ENCODE measurements around the gene SNCAIP. TPM values are rescaled to one million over a fixed set of nuclear protein-coding genes. Genes with fewer than 3 reads are reported as not detected.

Gene SNCAIP
- total RNA-seq, 4 donors from 2014 or later = 2.4 to 6.5 (median 4.0) TPM

- Histone ChIP-seq H3K27me3 (no peaks in the 10 kb centered on the region), H3K4me3 (no peak overlapping the region), H3K36me3 (no peaks in the 10 kb centered on the region), H3K9me3 (no peaks in the 10 kb centered on the region), H3K27ac (no peak overlapping the region), H3K4me1 (peaks cover 3% of the 10 kb centered on the region)
- no peak for TF ChIP-seq POLR2AphosphoS5 (IDR thresholded peaks at IDR 0.05)
- TF ChIP-seq EP300 (IDR thresholded peaks at IDR 0.05) = no peak
- no peak for TF ChIP-seq POLR2A (IDR thresholded peaks at IDR 0.05)
- TF ChIP-seq CTCF (IDR thresholded peaks at IDR 0.05) = no peak
- no peak for DNase-seq (ENCODE audit: low spot score in 2 of 2)
- 66% methylated on average over 2 of the region's 2 CpGs for WGBS
Observed at GRCh38 chr5:122304471-122305215, 7.4 kb upstream of the SNCAIP start.

DNA sequence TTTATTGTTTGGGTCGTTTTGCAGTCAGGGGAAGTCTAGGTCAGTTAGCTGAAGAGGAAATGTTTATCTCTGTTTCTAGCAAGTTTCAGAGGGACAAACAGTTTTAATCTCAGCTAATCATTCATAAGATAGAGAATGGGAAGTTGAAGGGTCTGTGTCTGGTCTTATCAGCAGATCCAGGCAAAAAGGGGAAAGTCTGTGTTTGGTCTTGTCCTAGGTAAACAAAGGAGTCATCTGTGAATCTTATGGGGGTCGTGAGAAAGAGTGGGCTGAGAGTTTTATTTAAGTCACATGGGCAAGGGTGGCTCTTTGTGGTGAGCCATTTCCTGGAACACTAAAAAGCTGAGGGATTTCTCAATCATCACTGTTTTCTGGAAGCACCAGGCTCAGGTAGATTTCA, 5.6 kb upstream of the SNCAIP start:
- Histone ChIP-seq H3K9me3 (no peaks in the 10 kb centered on the region), H3K27ac (no peak overlapping the region), H3K36me3 (no peaks in the 10 kb centered on the region), H3K27me3 (no peaks in the 10 kb centered on the region), H3K4me3 (no peak overlapping the region), H3K4me1 (peaks cover 4% of the 10 kb centered on the region)
- DNase-seq (ENCODE audit: low spot score in 2 of 2) = no peak
- 37% methylated on average over 2 of the region's 2 CpGs for WGBS
- TF ChIP-seq POLR2AphosphoS5 (IDR thresholded peaks at IDR 0.05) = no peak
- no peak for TF ChIP-seq EP300 (IDR thresholded peaks at IDR 0.05)
- TF ChIP-seq CTCF (IDR thresholded peaks at IDR 0.05) = no peak
- TF ChIP-seq POLR2A (IDR thresholded peaks at IDR 0.05) = no peak

DNA sequence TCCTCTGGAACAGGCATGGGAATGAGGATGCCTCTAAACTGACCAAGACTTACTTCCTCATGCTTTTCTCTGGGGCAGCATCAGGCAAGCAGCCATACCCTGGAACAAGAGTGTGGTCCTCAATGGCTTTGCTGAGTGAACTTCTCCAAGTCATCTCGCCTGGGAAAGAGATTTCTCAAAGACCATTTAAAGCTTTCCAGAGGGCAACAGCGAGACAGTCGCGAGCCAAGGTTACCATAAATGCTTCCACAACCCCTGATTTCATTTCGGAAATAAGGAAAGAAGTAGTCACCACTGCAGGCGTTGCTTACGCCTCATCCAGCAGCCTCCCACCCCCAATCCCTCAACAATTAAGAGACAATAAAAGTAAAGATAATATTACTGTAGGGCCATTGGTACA, 1.1 kb upstream of the SNCAIP start:
- TF ChIP-seq EP300 (IDR thresholded peaks at IDR 0.05) (no peak), POLR2A (IDR thresholded peaks at IDR 0.05) (no peak)
- Histone ChIP-seq H3K27me3 (no peaks in the 10 kb centered on the region), H3K36me3 (no peaks in the 10 kb centered on the region), H3K27ac (peak overlapping the region; percentile 66), H3K4me3 (peak overlapping the region; percentile 76), H3K4me1 (peaks cover 13% of the 10 kb centered on the region), H3K9me3 (no peaks in the 10 kb centered on the region)
- 65% methylated on average over 7 of the region's 7 CpGs for WGBS
- no peak for DNase-seq (ENCODE audit: low spot score in 2 of 2)

- DNase-seq (ENCODE audit: low spot score in 2 of 2) = peak in 1 of 2 donors; percentile 56
- 4% methylated on average over 32 of the region's 33 CpGs for WGBS
- Histone ChIP-seq H3K4me1 (peaks cover 13% of the 10 kb centered on the region), H3K4me3 (peak overlapping the region; percentile 76), H3K36me3 (no peaks in the 10 kb centered on the region), H3K27ac (peak overlapping the region; percentile 66), H3K9me3 (no peaks in the 10 kb centered on the region), H3K27me3 (no peaks in the 10 kb centered on the region)
- no peak for TF ChIP-seq EP300 (IDR thresholded peaks at IDR 0.05)
- no peak for TF ChIP-seq CTCF (IDR thresholded peaks at IDR 0.05)
- no peak for TF ChIP-seq POLR2A (IDR thresholded peaks at IDR 0.05)
- no peak for TF ChIP-seq POLR2AphosphoS5 (IDR thresholded peaks at IDR 0.05)
Observed at GRCh38 chr5:122311497-122311960, 508 bp upstream of the SNCAIP start.

DNA sequence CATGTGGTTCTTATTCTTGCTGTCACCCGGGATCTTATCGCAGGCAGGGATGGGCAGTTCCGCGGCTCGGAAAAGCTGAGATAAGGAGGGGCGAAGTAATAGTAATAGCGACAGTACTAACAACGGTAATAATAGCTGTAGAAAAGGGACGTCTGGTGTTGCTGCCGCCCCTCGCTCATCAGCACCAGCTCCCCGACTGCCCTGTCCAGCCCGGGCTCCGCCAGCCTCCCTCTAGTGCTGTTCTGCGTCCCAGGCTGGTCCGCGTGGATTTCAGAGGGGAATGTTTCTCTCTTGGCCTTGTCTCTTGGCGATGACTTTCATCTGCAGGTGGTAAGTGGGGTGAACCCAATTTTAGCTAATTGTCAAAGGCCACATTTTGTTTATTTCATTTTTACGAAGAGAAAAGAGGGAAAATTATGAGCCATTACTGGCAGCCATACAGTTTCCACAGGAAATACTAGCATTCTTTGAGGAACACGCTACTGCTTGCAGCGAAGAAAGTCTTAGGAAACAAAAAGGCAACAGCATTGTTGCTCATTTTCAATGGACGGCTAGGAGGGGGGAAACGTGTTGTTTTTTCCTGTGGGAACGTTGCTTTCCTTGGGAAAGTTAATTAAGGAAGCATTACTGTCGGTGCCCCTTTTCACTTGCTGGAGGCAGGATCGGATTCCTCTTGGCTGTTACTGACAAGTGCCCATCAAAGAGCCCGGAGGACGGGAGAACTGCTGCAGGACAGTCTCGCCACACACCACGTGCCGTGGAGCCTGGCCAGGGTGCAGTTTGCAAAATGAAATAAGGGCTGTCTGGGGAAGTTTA, 762 bp downstream of the SNCAIP start:
- WGBS = under 1% methylated on average over 31 of the region's 31 CpGs

More for the DNA sequence above, 762 bp downstream of the SNCAIP start:
- DNase-seq (ENCODE audit: low spot score in 2 of 2) = peak in 1 of 2 donors; percentile 63
- Histone ChIP-seq H3K9me3 (no peaks in the 10 kb centered on the region), H3K27me3 (no peaks in the 10 kb centered on the region), H3K27ac (peak overlapping the region; percentile 66), H3K4me1 (peaks cover 13% of the 10 kb centered on the region), H3K36me3 (no peaks in the 10 kb centered on the region), H3K4me3 (peak overlapping the region; percentile 76)
- TF ChIP-seq POLR2A (IDR thresholded peaks at IDR 0.05) (no peak), CTCF (IDR thresholded peaks at IDR 0.05) (no peak)

All from suprapubic skin (tissue), 4 donors.